GM12878 (cell line): ENCODE data around the gene MROH8. TPM values are rescaled to one million over a fixed set of nuclear protein-coding genes. Genes with fewer than 3 reads are reported as not detected.

Experiments used
- ATAC-seq: fragments of 200-7000 bp; cut with Tn5 transposase; 3 replicates; pipeline ENCODE4 v1.9.1; 2020; ENCODE audit warnings: mild to moderate bottlenecking, moderate library complexity
- BruUV-seq: library from RNA; stranded (reverse); fragments of 400-500 nt; replicated peaks from 2 replicates; lab custom pipeline; 2021; lab: Mats Ljungman, UMichigan
- CTCF ChIA-PET: fragments of 300-600 bp; sonication (Branson Sonifier 250); formaldehyde crosslinking; extraction: SDS; loops from one replicate; lab custom pipeline; 2021; ENCODE audit warnings: inconsistent platforms; lab: Yijun Ruan, JAX
- POLR2A ChIA-PET: fragments of 350-600 bp; formaldehyde crosslinking; extraction: SDS; loops from one replicate; lab custom pipeline; 2021; ENCODE audit warnings: inconsistent platforms; lab: Charles Lee
- RAD21 ChIA-PET: fragments of 300-600 bp; sonication (Branson Sonifier 250); formaldehyde crosslinking; loops from one replicate; lab custom pipeline; 2023; ENCODE audit warnings: antibody characterized with exemption; ENCODE audit not compliant: unreplicated experiment; lab: Charles Lee
- SMC1A ChIA-PET: fragments of 300-600 bp; sonication (Branson Sonifier 250); formaldehyde crosslinking; loops from one replicate; lab custom pipeline; 2023; ENCODE audit not compliant: unreplicated experiment, uncharacterized antibody; lab: Charles Lee
- DNase-seq: peaks from one replicate; pipeline ENCODE4 v3.0.0-alpha.2; 2011; ENCODE audit warnings: low read depth, low spot score
- FAIRE-seq: peaks from 3 replicates; lab custom pipeline; 2011; peaks lifted over from hg19 to GRCh38; lab: Jason Lieb, UNC
- H2AFZ ChIP-seq: 2 replicates; pipeline ENCODE4 v1.6.0; 2011; ENCODE audit warnings: low read depth, low read length, control low read depth; ENCODE audit not compliant: control insufficient read depth
- H3K27ac ChIP-seq: 2 replicates; pipeline ENCODE4 v1.5.1; 2011; ENCODE audit warnings: control low read depth; ENCODE audit not compliant: control insufficient read depth, insufficient read depth
- H3K27me3 ChIP-seq, 2 experiments: replicated peaks in 1 of 2; 2 replicates each; pipeline versions ENCODE4 v1.6.0 to v1.6.1; 2011; ENCODE audit warnings: low read length in 1 of 2; ENCODE audit not compliant: control insufficient read depth in 2 of 2, insufficient read depth in 2 of 2
- H3K36me3 ChIP-seq, 2 experiments: 2 replicates each; pipeline ENCODE4 v1.5.1; 2011; ENCODE audit warnings: low read length in 1 of 2; ENCODE audit not compliant: control insufficient read depth in 2 of 2, insufficient read depth in 2 of 2
- H3K4me1 ChIP-seq: 2 replicates; pipeline ENCODE4 v1.6.1; 2011; ENCODE audit warnings: mild to moderate bottlenecking, low read length, moderate library complexity, mixed read lengths; ENCODE audit not compliant: control insufficient read depth, insufficient read depth
- H3K4me2 ChIP-seq: 2 replicates; pipeline ENCODE4 v1.6.0; 2011; ENCODE audit warnings: control low read depth; ENCODE audit not compliant: control insufficient read depth, insufficient read depth
- H3K4me3 ChIP-seq: fragments of 200-600 bp; sonication (generic); 2 replicates; pipeline ENCODE4 v1.5.1; 2016
- H3K79me2 ChIP-seq: 2 replicates; pipeline ENCODE4 v1.6.0; 2011; ENCODE audit warnings: low read length; ENCODE audit not compliant: control insufficient read depth, insufficient read depth
- H3K9ac ChIP-seq: 2 replicates; pipeline ENCODE4 v1.8.0; 2011; ENCODE audit warnings: low read length, control low read depth, mixed read lengths; ENCODE audit not compliant: control insufficient read depth, insufficient read depth
- H3K9me3 ChIP-seq: replicated peaks from 3 replicates; pipeline ENCODE4 v1.5.1; 2011; ENCODE audit warnings: mild to moderate bottlenecking, low read length; ENCODE audit not compliant: control insufficient read depth, insufficient read depth
- H4K20me1 ChIP-seq: 2 replicates; pipeline ENCODE4 v1.6.0; 2011; ENCODE audit not compliant: control insufficient read depth, insufficient read depth
- ATF3 ChIP-seq: IDR thresholded peaks from 2 replicates; pipeline ENCODE4 v1.6.1; 2011; ENCODE audit warnings: low read depth, mild to moderate bottlenecking, low read length, moderate library complexity, borderline replicate concordance; ENCODE audit errors: extremely low read depth
- BCL11A ChIP-seq: IDR thresholded peaks from 2 replicates; pipeline ENCODE4 v1.6.1; 2011; ENCODE audit warnings: low read depth, low read length
- BHLHE40 ChIP-seq, 2 experiments: fragments of 450-650 bp in 1 of 2; IDR thresholded peaks; 2 replicates each; pipeline ENCODE4 v1.6.1; 2011 to 2017; ENCODE audit warnings: low read depth in 2 of 2, borderline replicate concordance in 1 of 2, improper control_type of control experiment in 1 of 2, low read length in 1 of 2, mild to moderate bottlenecking in 1 of 2
- CTCF ChIP-seq, 3 experiments: IDR thresholded peaks in 2 of 3; conservative IDR thresholded peaks in 1 of 3; 2 replicates each; pipeline ENCODE4 v1.5.1; 2011; ENCODE audit warnings: low read depth in 3 of 3, low read length in 3 of 3, mild to moderate bottlenecking in 3 of 3, control low read depth in 2 of 3, moderate library complexity in 2 of 3, inconsistent platforms in 1 of 3, mixed read lengths in 1 of 3; ENCODE audit not compliant: control insufficient read depth in 2 of 3, insufficient read depth in 1 of 3; ENCODE audit errors: extremely low read depth in 1 of 3
- CUX1 ChIP-seq: IDR thresholded peaks from 2 replicates; pipeline ENCODE4 v1.6.1; 2012; ENCODE audit warnings: improper control_type of control experiment, low read depth, low read length; ENCODE audit not compliant: insufficient replicate concordance
- HSF1 ChIP-seq: fragments of 150-350 bp; IDR thresholded peaks from 2 replicates; pipeline ENCODE4 v1.6.1; 2014; ENCODE audit warnings: mild to moderate bottlenecking, low read depth, low read length
- IKZF1 ChIP-seq: fragments of 450-650 bp; conservative IDR thresholded peaks from 2 replicates; pipeline ENCODE4 v1.6.1; 2017; ENCODE audit warnings: antibody characterized with exemption, mild to moderate bottlenecking
- JUNB ChIP-seq: IDR thresholded peaks from 2 replicates; pipeline ENCODE4 v1.6.1; 2016; ENCODE audit warnings: antibody characterized with exemption, mild to moderate bottlenecking
- MXI1 ChIP-seq: fragments of 150-350 bp; IDR thresholded peaks from 2 replicates; pipeline ENCODE4 v1.6.1; 2011; ENCODE audit warnings: low read depth, mild to moderate bottlenecking, inconsistent platforms, low read length, improper control_type of control experiment
- PAX8 ChIP-seq: fragments of 450-650 bp; IDR thresholded peaks from 2 replicates; pipeline ENCODE4 v1.6.1; 2017; ENCODE audit warnings: mild to moderate bottlenecking, moderate library complexity
- TAF1 ChIP-seq: IDR thresholded peaks from 2 replicates; pipeline ENCODE4 v1.6.1; 2011; ENCODE audit warnings: mild to moderate bottlenecking, low read depth, low read length, borderline replicate concordance
- TARDBP ChIP-seq: IDR thresholded peaks from 2 replicates; pipeline ENCODE4 v1.6.1; 2016; ENCODE audit warnings: borderline replicate concordance
- WGBS: methylation state at CpG from one replicate; pipeline ENCODE4 v1.1.6; 2016; ENCODE audit warnings: low lambda C conversion rate; ENCODE audit not compliant: insufficient replicate concordance, insufficient coverage; ENCODE audit errors: missing lambda C conversion rate; 5-methylcytosine and 5-hydroxymethylcytosine counted together
- in situ Hi-C: fragments of 300-500 bp; cut with MboI; formaldehyde crosslinking; loops from 9 replicates; pipeline ENCODE4 v1.14.3; 2018; ENCODE audit warnings: mixed read lengths
- intact Hi-C: fragments of 100-400 bp; cut with micrococcal nuclease; formaldehyde crosslinking; loops from one replicate; pipeline ENCODE4 v1.14.2; 2022; ENCODE audit not compliant: unreplicated experiment
- polyA plus RNA-seq, 11 experiments: library from polyadenylated mRNA; depleted of rRNA in 4 of 11; unstranded in 6 of 11; stranded (reverse) in 5 of 11; fragments of >200 nt; fragmentation: Nextera tagmentation in 4 of 11; fragmentation: Illumina TruSeq in 1 of 11; extraction: Ambion mirVana in 4 of 11; extraction: Trizol in 1 of 11; gene quantifications; 1 replicate in 1 of 11; 2 replicates in 10 of 11; pipeline versions ENCODE4 v1.2.1 to v1.2.3, GENCODE V29; 2011 to 2016; ENCODE audit warnings: inconsistent platforms in 2 of 11, missing spikeins in 2 of 11, low read depth in 1 of 11
- total RNA-seq, 4 experiments: library from RNA; depleted of rRNA in 3 of 4; stranded (reverse); fragments of >200 nt in 3 of 4; fragmentation: Illumina TruSeq in 1 of 4; extraction: Trizol in 1 of 4; gene quantifications; 2 replicates each; pipeline versions ENCODE4 v1.2.1 to v1.2.3, GENCODE V29; 2013 to 2021

MROH8 gene
- total and polyA plus RNA-seq, 10 of the 15 experiments (the other 5 are each of a cell fraction or from before 2014, with no cell fraction given), result 0.16 to 2.8 (median 1.8) TPM

- BruUV-seq, result no TSS peak
- H3K36me3 ChIP-seq, result peaks cover 3 to 14% of the 10 kb centered on the region in 2 experiments; a peak in 3 of 4 replicates
- H3K79me2 ChIP-seq, result peaks cover 11% of the 10 kb centered on the region
- FAIRE-seq (peak; percentile 81), DNase-seq (no peak), ATAC-seq (peak; percentile 78)
- CTCF ChIA-PET, result interaction anchor here (0.8 to 5.3 kb wide), 7 partner anchors 17 to 76 kb away, joined by 3 to 31 read pairs (median 4); no protein-coding TSS in a partner anchor
- POLR2A ChIA-PET, result interaction anchor here (0.6 to 1.6 kb wide), 2 partner anchors 11 to 16 kb away, joined by 5 to 10 read pairs; no protein-coding TSS in a partner anchor
- H3K4me2 ChIP-seq, result no peak overlapping the region
- SMC1A ChIA-PET, result interaction anchor here (0.6 to 2.1 kb wide), 6 partner anchors 10 to 995 kb away, joined by 3 to 19 read pairs (median 4); no protein-coding TSS in a partner anchor
- RAD21 ChIA-PET, result interaction anchor here (1.6 kb wide), 1 partner anchor 73 kb away, joined by 9 read pairs; no protein-coding TSS in a partner anchor
- no peak overlapping the region for H3K9ac ChIP-seq
- H3K9me3 ChIP-seq, result no peaks in the 10 kb centered on the region
- no peaks in the 10 kb centered on the region for H4K20me1 ChIP-seq
- H3K4me3 ChIP-seq, result no peak overlapping the region
- intact Hi-C loops, result loop anchor here (5.0 kb wide), 1 partner anchor 75 kb away; no protein-coding TSS in a partner anchor
- H2AFZ ChIP-seq, result no peak overlapping the region
- H3K4me1 ChIP-seq, result no peaks in the 10 kb centered on the region
- in situ Hi-C loops, result no loop called here
- H3K27me3 ChIP-seq, result no peaks in the 10 kb centered on the region
- H3K27ac ChIP-seq, result no peak overlapping the region
- WGBS, result 61% methylated on average over 5 of the region's 5 CpGs
- TF ChIP-seq TAF1 (no peak), MXI1 (no peak), BCL11A (no peak), CUX1 (no peak), PAX8 (no peak), JUNB (no peak), BHLHE40 (IDR thresholded peaks at IDR 0.05; ENCODE audit: borderline replicate concordance in 1 of 2, low read depth in 2 of 2, low read length in 1 of 2) (no peak), TARDBP (no peak), IKZF1 (no peak), CTCF (IDR thresholded peaks at IDR 0.05 in 2 of 3, conservative IDR thresholded peaks at IDR 0.05 in 1 of 3; ENCODE audit: control insufficient read depth in 2 of 3, extremely low read depth in 1 of 3, insufficient read depth in 1 of 3, low read depth in 3 of 3, low read length in 3 of 3) (peak; percentile 43 to 65 (median 65)), HSF1 (no peak), ATF3 (no peak)
These were observed 97.5 kb downstream of the MROH8 start for GRCh38 chr20:37081717-37082289.
